Right hindlimb (tissue), 1 donor: Measurements from ENCODE around the gene PRLH.

Experiments used
- DNase-seq: peaks from one replicate; pipeline ENCODE4 v3.0.0-alpha.2; 2018

PRLH gene

GRCh38 chr2:237567276-237568029 lies 1.1 kb downstream of the PRLH start:
- DNase-seq: no peak

GRCh38 chr2:237568121-237568660 lies 1.8 kb downstream of the PRLH start:
- no peak for DNase-seq

- DNase-seq: no peak
Observed at GRCh38 chr2:237569041-237569440, 2.7 kb downstream of the PRLH start.

GRCh38 chr2:237569896-237570295 lies 3.5 kb downstream of the PRLH start:
- no peak for DNase-seq

- no peak for DNase-seq
Observed at GRCh38 chr2:237570776-237571335, 4.5 kb downstream of the PRLH start.

- DNase-seq: no peak
Observed at GRCh38 chr2:237571551-237571950, 5.2 kb downstream of the PRLH start.

GRCh38 chr2:237572021-237572741 lies 5.8 kb downstream of the PRLH start:
- peak; percentile 91 for DNase-seq

- no peak for DNase-seq
Observed at GRCh38 chr2:237572742-237573101, 6.3 kb downstream of the PRLH start.

- DNase-seq: no peak
Observed at GRCh38 chr2:237573721-237574415, 7.5 kb downstream of the PRLH start.

GRCh38 chr2:237574467-237574866 lies 8.1 kb downstream of the PRLH start:
- DNase-seq: no peak

- DNase-seq: peak; percentile 51
Observed at GRCh38 chr2:237574894-237575868, 8.8 kb downstream of the PRLH start.

GRCh38 chr2:237575869-237576862 lies 9.8 kb downstream of the PRLH start:
- DNase-seq: no peak

- DNase-seq: no peak
Observed at GRCh38 chr2:237576974-237577373, 10.6 kb downstream of the PRLH start.

GRCh38 chr2:237577458-237577857 lies 11.1 kb downstream of the PRLH start:
- DNase-seq: no peak

GRCh38 chr2:237577956-237578870 lies 11.8 kb downstream of the PRLH start:
- no peak for DNase-seq

- no peak for DNase-seq
Observed at GRCh38 chr2:237581326-237581725, 15.0 kb downstream of the PRLH start.

- peak; percentile 76 for DNase-seq
Observed at GRCh38 chr2:237581751-237582746, 15.7 kb downstream of the PRLH start.
